Keratinocyte (primary cell): ENCODE results near the gene GOLPH3L.
"Not testable (repeated sequence)": the region's sequence is repeated elsewhere in the genome, so short reads cannot be mapped to it uniquely, and the experiment has no call there.

Source experiments
- CTCF ChIP-seq, 3 experiments: IDR thresholded peaks in 1 of 3; conservative IDR thresholded peaks in 1 of 3; optimal IDR thresholded peaks in 1 of 3; 2 replicates in 2 of 3; 3 replicates in 1 of 3; pipeline versions ENCODE3 to v1.5.1; 2011; ENCODE audit warnings: low read length in 3 of 3, mild to moderate bottlenecking in 3 of 3, moderate library complexity in 2 of 3, control low read depth in 1 of 3, inconsistent platforms in 1 of 3; ENCODE audit not compliant: insufficient read depth in 2 of 3; ENCODE audit errors: extremely low read depth in 1 of 3
- EZH2 ChIP-seq: IDR thresholded peaks from one replicate; pipeline ENCODE4 v1.6.1; 2012; ENCODE audit warnings: inconsistent platforms, mild to moderate bottlenecking, low read length, moderate library complexity

GRCh38 chr1:150641126-150641815, 55.7 kb downstream of the GOLPH3L start:
- not testable (repeated sequence) for TF ChIP-seq EZH2; CTCF (optimal IDR thresholded peaks at IDR 0.05 in 1 of 3, IDR thresholded peaks at IDR 0.05 in 1 of 3, conservative IDR thresholded peaks at IDR 0.05 in 1 of 3; ENCODE audit: extremely low read depth in 1 of 3, insufficient read depth in 2 of 3, low read length in 3 of 3)
